Ammon's horn (tissue), 1 donor: ENCODE data around the gene INPP5D.
"Not testable (repeated sequence)": the region's sequence is repeated elsewhere in the genome, so short reads cannot be mapped to it uniquely, and the experiment has no call there.

Experiments used
- DNase-seq: peaks from one replicate; pipeline ENCODE4 v3.0.0-alpha.2; 2016; ENCODE audit warnings: low spot score

The INPP5D gene

DNA sequence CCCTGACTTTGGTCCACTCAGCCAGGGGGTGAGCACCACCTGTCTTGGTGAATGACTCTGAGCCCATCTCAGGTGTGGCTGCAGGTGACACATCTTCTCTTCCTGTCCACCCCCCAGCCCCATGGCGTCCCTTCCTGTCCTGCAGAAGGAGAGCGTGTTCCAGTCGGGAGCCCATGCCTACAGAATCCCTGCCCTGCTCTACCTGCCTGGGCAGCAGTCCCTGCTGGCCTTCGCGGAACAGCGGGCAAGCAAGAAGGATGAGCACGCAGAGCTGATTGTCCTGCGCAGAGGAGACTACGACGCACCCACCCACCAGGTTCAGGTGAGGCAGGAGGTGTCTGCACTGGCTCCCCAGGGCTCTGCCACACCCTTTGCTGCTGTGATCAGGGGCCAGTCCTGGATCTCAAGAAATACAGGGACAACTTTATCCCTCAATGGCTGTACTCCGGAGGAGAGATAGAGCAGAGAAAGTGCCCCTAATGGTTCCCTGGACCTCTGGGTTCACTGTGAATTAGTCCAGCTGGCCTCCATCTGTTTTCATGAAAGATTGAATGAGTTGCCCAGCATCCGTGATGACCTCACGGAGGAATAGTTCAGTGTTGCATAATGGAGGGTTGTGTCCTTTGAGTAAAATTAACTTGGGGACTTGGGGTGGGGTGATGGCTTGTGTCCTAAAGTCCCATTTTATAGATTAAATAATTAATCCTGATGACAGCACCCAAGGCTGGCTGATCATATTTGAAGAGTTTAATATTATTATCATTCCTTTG is 27.4 kb upstream of the INPP5D start, which contains the start of gene NEU2:
NEU2 (plus strand) TSS at position 122 of the 770 bp plus-strand sequence; CDS start at position 122, 0 bp downstream.
- no peak for DNase-seq

- DNase-seq = no peak
These were observed 26.5 kb upstream of the INPP5D start for GRCh38 chr2:233033672-233034071.

DNA sequence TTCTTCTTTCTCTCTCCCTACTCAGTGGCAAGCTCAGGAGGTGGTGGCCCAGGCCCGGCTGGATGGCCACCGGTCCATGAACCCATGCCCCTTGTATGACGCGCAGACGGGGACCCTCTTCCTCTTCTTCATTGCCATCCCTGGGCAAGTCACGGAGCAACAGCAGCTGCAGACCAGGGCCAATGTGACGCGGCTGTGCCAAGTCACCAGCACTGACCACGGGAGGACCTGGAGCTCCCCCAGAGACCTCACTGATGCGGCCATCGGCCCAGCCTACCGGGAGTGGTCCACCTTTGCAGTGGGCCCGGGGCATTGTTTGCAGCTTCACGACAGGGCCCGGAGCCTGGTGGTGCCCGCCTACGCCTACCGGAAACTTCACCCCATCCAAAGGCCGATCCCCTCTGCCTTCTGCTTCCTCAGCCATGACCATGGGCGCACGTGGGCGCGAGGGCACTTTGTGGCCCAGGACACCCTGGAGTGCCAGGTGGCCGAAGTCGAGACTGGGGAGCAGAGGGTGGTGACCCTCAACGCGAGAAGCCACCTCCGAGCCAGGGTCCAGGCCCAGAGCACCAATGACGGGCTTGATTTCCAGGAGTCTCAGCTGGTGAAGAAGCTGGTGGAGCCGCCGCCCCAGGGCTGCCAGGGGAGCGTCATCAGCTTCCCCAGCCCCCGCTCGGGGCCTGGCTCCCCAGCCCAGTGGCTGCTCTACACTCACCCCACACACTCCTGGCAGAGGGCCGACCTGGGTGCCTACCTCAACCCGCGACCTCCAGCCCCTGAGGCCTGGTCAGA is 25.9 kb upstream of the INPP5D start:
- DNase-seq = no peak

DNA sequence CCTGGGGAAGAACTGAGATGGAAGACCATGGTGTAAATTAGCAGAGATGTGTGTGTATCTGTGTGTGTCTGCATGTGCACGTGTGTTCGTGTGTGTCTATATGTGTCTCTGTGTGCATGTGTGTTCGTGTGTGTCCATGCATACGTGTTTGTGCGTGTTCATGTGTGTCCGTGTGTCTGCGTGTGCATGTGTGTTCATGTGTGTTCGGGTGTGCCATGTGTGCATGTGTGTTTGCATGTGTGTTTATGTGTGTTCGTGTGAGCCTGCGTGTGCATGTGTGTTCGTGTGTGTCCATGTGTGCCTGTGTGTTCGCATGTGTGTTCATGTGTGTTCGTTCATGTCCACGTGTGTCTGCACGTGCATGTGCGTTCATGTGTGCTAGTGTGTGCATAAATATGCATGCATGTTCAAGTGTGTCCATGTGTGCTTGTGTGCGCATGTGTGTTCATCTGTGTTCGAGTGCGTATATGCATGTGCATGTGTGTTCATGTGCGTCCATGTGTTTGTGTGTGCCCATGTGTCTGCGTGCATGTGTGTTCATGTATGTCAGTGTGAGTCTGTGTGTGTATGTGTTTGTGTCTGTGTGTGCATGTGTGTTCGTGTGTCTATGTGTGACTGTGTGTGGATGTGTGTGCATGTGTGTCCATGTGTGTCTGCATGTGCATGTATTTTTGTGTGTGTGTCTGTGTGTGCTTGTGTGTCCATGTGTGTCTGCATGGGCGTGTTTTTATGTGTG is 24.5 kb upstream of the INPP5D start:
- no peak for DNase-seq

- no peak for DNase-seq
These were observed 23.8 kb upstream of the INPP5D start for GRCh38 chr2:233036162-233036838.

DNA sequence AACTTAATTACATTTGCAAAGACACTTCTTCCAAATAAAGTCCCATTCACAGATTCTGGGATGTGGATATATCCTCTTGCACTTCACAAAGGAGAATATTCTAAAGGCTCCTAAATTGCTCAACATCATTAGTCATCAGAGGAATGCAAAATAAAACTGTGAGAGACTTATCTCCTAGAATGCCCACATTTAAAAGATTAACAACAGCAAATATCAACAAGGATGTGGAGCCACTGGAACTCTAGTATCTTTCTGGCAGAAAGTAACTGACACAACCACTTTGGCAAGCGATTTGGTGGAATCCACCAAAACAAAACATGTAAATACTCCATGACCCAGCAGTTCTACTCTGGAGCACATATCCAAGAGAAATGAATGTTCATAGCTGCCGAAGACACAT is 23.1 kb upstream of the INPP5D start:
- DNase-seq = no peak

DNA sequence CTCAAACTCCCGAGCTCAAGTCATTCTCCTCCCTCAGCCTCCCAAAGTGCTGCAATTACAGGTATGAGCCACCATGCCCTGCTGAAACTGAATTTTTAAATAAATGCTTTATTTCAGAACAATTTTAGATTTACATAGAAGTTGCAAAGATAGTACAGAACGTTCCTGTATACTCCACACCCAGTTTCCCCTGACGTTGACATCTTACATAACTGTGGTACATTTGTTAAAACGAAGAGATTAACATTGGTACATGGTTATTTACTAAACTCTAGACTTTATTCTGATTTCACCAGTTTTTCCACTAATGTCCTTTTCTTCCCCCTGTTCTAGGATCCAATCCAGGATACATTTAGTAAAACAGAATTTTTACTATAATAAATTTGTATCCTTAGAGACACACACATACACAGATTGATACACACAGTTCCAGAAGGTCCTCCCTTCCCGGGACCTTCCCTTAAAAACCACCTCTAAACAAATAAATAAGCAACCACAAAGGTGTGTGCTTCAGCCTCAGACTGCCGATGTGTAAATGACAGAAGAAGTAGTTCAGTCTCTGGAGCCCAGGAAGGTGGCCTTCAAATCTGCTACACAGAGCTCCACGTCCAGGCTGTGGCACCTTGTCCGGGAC is 20.8 kb upstream of the INPP5D start:
- DNase-seq = no peak

DNA sequence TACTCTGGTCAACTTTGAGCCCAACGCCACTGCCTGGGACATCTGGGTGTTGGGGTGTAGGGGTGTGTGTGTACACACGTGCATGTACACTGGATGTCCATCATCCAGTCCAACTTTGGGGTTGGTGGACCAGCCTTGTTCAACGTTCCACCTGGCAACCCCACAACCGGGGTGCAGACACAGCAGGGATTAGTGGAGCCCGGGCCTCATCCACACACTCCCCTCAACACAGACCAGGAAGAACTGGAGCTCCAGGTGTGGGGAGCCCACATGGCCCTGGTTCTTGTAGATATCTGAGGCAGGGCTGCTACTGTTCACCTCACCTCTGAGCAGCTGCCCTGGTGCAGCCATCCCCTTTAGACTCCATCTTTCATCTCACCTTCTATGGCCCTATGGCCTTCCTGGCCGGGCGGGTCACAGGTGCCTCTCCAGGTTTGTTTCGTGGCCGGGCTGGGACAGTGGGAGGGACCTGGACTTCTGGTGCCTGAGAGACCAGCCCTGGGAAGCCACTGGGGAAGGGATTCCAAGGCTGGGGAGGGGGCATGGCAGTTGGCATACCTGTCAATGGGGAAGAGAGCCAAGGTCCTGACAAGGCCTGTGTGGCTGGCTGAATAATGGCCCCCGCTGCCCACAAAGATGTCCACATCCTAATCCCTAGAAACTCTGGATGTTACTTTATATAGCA is 20.2 kb upstream of the INPP5D start:
- no peak for DNase-seq

DNA sequence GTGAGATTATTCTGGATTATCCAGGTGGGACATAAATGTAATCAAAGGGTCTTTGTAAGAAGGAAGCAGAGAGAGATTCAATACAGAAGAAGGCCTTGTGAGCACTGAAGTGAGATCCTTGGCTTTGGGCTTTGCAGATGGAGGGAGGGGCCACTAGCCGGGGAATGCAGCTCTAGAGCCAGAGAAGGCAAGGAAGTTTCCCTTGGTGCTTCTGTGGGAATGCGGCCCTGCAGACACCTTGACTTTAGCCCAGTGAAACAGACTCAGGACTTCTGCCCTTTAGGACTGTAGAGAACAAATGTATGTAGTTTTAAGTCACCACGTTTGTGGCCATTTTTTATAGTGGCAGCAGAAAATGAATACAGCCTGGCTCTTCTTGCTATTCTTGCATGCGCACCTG is 19.6 kb upstream of the INPP5D start:
- DNase-seq = no peak

DNA sequence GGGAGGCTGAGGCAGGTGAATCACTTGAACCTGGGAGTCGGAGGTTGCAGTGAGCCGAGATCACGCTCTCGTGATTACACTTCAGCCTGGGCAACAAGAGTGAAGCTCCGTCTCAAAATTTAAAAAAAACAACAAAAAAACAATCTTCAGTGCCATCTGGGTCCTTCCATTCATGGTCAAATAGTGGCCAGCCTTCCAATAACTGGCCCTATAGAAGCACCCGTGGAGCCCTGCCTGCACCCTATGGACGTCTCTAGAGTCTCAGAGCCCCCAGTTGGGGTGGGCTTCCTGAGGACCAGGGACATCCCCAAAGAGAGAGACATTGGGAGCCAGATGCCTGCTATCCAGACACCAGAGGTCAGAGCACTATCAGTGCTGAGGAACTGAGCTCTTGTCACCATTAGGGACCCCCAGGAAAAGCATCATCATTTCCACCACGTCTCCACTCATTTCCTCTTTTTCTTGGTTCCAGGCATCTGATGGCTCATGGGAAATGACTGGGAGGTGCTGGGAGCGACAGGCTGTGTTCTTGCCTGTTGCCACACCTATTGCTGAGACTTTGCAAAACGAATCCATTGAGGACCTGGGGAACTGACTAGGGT is 18.3 kb upstream of the INPP5D start:
- DNase-seq = no peak

DNA sequence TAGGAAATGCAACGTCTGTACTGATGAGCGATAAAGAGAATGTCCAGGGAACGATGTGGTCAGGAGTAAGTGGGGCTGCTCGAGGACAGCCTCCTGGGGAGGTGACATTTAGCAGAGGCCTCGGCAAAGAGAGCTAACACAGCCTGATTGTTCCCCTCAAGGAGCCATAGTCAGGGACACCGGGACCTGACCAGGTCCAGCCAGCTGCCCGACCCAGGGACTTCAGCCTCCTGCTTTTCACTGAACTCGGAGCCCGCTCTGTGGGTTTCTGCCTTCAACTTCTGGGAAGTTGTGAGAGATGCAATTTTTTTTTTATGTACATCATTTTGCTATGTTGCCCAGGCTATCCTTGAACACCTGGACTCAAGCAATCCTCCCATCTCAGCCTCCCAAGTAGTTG is 17.6 kb upstream of the INPP5D start:
- no peak for DNase-seq

GRCh38 chr2:233044974-233045605 is 15.1 kb upstream of the INPP5D start:
- no peak for DNase-seq

GRCh38 chr2:233047206-233047605 is 12.9 kb upstream of the INPP5D start:
- no peak for DNase-seq

- no peak for DNase-seq
These were observed 12.5 kb upstream of the INPP5D start for GRCh38 chr2:233047667-233048066.

DNA sequence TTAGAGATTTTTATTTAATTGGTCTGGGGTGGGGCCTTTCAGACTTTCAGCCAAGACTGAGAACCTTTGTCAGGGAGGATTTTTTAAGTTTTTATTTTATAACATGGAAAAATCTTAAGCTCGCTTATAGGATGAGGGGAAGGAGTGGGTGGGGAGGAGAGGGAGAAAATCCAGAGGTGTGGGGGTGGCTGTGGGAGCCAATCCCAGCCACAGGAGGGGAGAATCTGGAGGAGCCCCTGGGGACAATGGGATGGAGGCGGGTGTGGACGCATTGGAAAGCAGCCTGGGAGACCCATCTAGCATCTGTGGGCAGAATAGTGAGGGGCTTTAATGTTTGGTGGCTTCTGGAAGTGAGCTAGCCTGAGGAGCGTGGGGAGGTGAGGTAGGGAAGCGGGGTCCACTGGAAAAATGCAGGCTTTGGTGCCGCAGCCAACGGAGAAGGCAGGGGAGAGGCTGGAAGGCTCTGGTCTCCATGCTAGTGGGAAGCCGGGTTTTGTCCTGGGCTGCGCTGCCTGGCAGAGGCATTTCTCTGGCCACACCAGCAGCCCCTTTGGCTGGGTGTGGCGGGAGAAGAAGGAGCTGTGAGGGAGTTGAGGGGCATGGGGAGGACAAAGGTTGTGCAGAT is 11.5 kb upstream of the INPP5D start:
- DNase-seq = no peak

- DNase-seq = no peak
These were observed 10.9 kb upstream of the INPP5D start for GRCh38 chr2:233049194-233049761.

DNA sequence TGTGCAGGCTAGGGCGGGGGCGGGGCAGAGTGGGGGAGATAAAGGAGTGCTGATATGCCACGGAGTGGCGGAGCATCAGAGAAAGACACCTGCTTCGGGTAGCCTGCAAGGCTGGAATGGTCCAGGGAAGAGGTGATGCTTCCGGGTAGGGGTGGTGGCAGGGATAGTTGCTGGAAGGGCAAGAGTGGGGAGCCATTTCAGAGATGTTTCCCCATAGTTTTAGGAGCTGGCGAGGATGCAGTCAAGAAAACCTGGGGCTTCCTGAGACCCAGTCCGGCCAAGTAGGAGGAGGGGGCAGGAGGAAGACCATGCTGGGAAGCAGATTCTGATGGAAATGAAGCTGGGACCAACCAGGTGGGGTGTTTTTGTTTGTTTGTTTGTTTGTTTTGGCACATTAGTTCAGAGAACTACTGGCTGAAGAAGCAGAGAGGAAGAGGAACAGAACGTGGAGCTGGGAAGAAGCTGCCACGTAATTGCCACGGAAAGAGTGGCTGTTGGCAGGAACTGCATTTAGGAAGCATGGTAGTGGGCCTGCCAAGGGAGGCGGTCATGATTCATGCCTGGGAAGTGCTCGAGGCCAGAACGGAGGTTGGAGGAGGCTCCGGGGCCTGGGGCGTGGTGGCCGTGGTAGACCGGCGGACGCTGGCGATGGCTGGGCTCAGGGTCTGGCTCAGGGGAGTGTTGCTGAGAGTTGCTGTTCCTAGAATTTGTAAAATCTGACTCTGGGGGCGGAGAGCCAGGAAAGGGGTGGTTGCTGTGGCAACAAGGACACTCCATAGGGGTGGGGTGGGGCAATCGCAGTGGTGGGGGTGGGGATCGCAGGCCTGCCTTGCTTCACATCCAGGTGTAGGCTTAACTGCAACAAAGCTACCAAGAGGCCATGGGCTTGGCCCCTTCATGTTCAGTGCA is 8.6 kb upstream of the INPP5D start:
- no peak for DNase-seq

DNA sequence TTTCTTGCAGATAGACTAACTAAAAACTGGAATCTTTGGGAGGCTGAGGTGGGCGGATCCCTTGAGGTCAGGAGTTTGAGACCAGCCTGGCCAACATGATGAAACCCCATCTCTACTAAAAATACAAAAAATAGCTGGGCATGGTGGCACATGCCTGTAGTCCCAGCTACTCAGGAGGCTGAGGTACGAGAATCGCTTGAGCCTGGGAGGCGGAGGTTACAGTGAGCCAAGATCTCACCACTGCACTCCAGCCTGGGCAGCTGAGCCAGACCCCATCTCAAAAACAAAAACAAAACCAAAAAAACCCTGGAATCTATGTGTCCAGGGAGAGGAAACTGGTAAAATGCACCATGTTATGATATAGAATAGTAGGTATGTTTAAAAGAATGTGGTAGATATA is 7.6 kb upstream of the INPP5D start:
- not testable (repeated sequence) for DNase-seq
